GM12878 (cell line): Measurements from ENCODE around the gene VASH2. TPM values are rescaled to one million over a fixed set of nuclear protein-coding genes. Genes with fewer than 3 reads are reported as not detected.

Source experiments
- ATAC-seq: fragments of 200-7000 bp; cut with Tn5 transposase; 3 replicates; pipeline ENCODE4 v1.9.1; 2020; ENCODE audit warnings: mild to moderate bottlenecking, moderate library complexity
- BruUV-seq: library from RNA; stranded (reverse); fragments of 400-500 nt; replicated peaks from 2 replicates; lab custom pipeline; 2021; lab: Mats Ljungman, UMichigan
- CTCF ChIA-PET: fragments of 300-600 bp; sonication (Branson Sonifier 250); formaldehyde crosslinking; extraction: SDS; loops from one replicate; lab custom pipeline; 2021; ENCODE audit warnings: inconsistent platforms; lab: Yijun Ruan, JAX
- POLR2A ChIA-PET: fragments of 350-600 bp; formaldehyde crosslinking; extraction: SDS; loops from one replicate; lab custom pipeline; 2021; ENCODE audit warnings: inconsistent platforms; lab: Charles Lee
- RAD21 ChIA-PET: fragments of 300-600 bp; sonication (Branson Sonifier 250); formaldehyde crosslinking; loops from one replicate; lab custom pipeline; 2023; ENCODE audit warnings: antibody characterized with exemption; ENCODE audit not compliant: unreplicated experiment; lab: Charles Lee
- SMC1A ChIA-PET: fragments of 300-600 bp; sonication (Branson Sonifier 250); formaldehyde crosslinking; loops from one replicate; lab custom pipeline; 2023; ENCODE audit not compliant: unreplicated experiment, uncharacterized antibody; lab: Charles Lee
- DNase-seq: peaks from one replicate; pipeline ENCODE4 v3.0.0-alpha.2; 2011; ENCODE audit warnings: low read depth, low spot score
- FAIRE-seq: peaks from 3 replicates; lab custom pipeline; 2011; peaks lifted over from hg19 to GRCh38; lab: Jason Lieb, UNC
- H2AFZ ChIP-seq: 2 replicates; pipeline ENCODE4 v1.6.0; 2011; ENCODE audit warnings: low read depth, low read length, control low read depth; ENCODE audit not compliant: control insufficient read depth
- H3K27ac ChIP-seq: 2 replicates; pipeline ENCODE4 v1.5.1; 2011; ENCODE audit warnings: control low read depth; ENCODE audit not compliant: control insufficient read depth, insufficient read depth
- H3K27me3 ChIP-seq, 2 experiments: replicated peaks in 1 of 2; 2 replicates each; pipeline versions ENCODE4 v1.6.0 to v1.6.1; 2011; ENCODE audit warnings: low read length in 1 of 2; ENCODE audit not compliant: control insufficient read depth in 2 of 2, insufficient read depth in 2 of 2
- H3K36me3 ChIP-seq, 2 experiments: 2 replicates each; pipeline ENCODE4 v1.5.1; 2011; ENCODE audit warnings: low read length in 1 of 2; ENCODE audit not compliant: control insufficient read depth in 2 of 2, insufficient read depth in 2 of 2
- H3K4me1 ChIP-seq: 2 replicates; pipeline ENCODE4 v1.6.1; 2011; ENCODE audit warnings: mild to moderate bottlenecking, low read length, moderate library complexity, mixed read lengths; ENCODE audit not compliant: control insufficient read depth, insufficient read depth
- H3K4me2 ChIP-seq: 2 replicates; pipeline ENCODE4 v1.6.0; 2011; ENCODE audit warnings: control low read depth; ENCODE audit not compliant: control insufficient read depth, insufficient read depth
- H3K4me3 ChIP-seq: fragments of 200-600 bp; sonication (generic); 2 replicates; pipeline ENCODE4 v1.5.1; 2016
- H3K79me2 ChIP-seq: 2 replicates; pipeline ENCODE4 v1.6.0; 2011; ENCODE audit warnings: low read length; ENCODE audit not compliant: control insufficient read depth, insufficient read depth
- H3K9ac ChIP-seq: 2 replicates; pipeline ENCODE4 v1.8.0; 2011; ENCODE audit warnings: low read length, control low read depth, mixed read lengths; ENCODE audit not compliant: control insufficient read depth, insufficient read depth
- H3K9me3 ChIP-seq: replicated peaks from 3 replicates; pipeline ENCODE4 v1.5.1; 2011; ENCODE audit warnings: mild to moderate bottlenecking, low read length; ENCODE audit not compliant: control insufficient read depth, insufficient read depth
- H4K20me1 ChIP-seq: 2 replicates; pipeline ENCODE4 v1.6.0; 2011; ENCODE audit not compliant: control insufficient read depth, insufficient read depth
- CBX5 ChIP-seq: sonication (generic); IDR thresholded peaks from 2 replicates; pipeline ENCODE4 v1.6.1; 2016; ENCODE audit warnings: low read depth, moderate library complexity, mild to moderate bottlenecking, inconsistent platforms
- CEBPB ChIP-seq, 2 experiments: fragments of 150-350 bp in 1 of 2; IDR thresholded peaks; 2 replicates each; pipeline ENCODE4 v1.6.1; 2012 to 2014; ENCODE audit warnings: low read depth in 2 of 2, low read length in 2 of 2, borderline replicate concordance in 1 of 2, inconsistent platforms in 1 of 2
- IKZF2 ChIP-seq, 2 experiments: fragments of 450-650 bp; IDR thresholded peaks; 2 replicates each; pipeline ENCODE4 v1.6.1; 2017; ENCODE audit warnings: mild to moderate bottlenecking in 2 of 2, moderate library complexity in 2 of 2
- NKRF ChIP-seq: fragments of 450-650 bp; conservative IDR thresholded peaks from 2 replicates; pipeline ENCODE4 v1.6.1; 2017; ENCODE audit warnings: mild to moderate bottlenecking, moderate library complexity
- SIX5 ChIP-seq: IDR thresholded peaks from 2 replicates; pipeline ENCODE4 v1.6.1; 2011; ENCODE audit warnings: mild to moderate bottlenecking, low read depth, low read length, moderate library complexity; ENCODE audit not compliant: severe bottlenecking
- SUZ12 ChIP-seq: fragments of 200-600 bp; sonication (generic); IDR thresholded peaks from one replicate; pipeline ENCODE4 v1.6.1; 2018; ENCODE audit warnings: antibody characterized with exemption, mild to moderate bottlenecking; ENCODE audit not compliant: unreplicated experiment
- WGBS: methylation state at CpG from one replicate; pipeline ENCODE4 v1.1.6; 2016; ENCODE audit warnings: low lambda C conversion rate; ENCODE audit not compliant: insufficient replicate concordance, insufficient coverage; ENCODE audit errors: missing lambda C conversion rate; 5-methylcytosine and 5-hydroxymethylcytosine counted together
- in situ Hi-C: fragments of 300-500 bp; cut with MboI; formaldehyde crosslinking; loops from 9 replicates; pipeline ENCODE4 v1.14.3; 2018; ENCODE audit warnings: mixed read lengths
- intact Hi-C: fragments of 100-400 bp; cut with micrococcal nuclease; formaldehyde crosslinking; loops from one replicate; pipeline ENCODE4 v1.14.2; 2022; ENCODE audit not compliant: unreplicated experiment
- polyA plus RNA-seq, 11 experiments: library from polyadenylated mRNA; depleted of rRNA in 4 of 11; unstranded in 6 of 11; stranded (reverse) in 5 of 11; fragments of >200 nt; fragmentation: Nextera tagmentation in 4 of 11; fragmentation: Illumina TruSeq in 1 of 11; extraction: Ambion mirVana in 4 of 11; extraction: Trizol in 1 of 11; gene quantifications; 1 replicate in 1 of 11; 2 replicates in 10 of 11; pipeline versions ENCODE4 v1.2.1 to v1.2.3, GENCODE V29; 2011 to 2016; ENCODE audit warnings: inconsistent platforms in 2 of 11, missing spikeins in 2 of 11, low read depth in 1 of 11
- total RNA-seq, 4 experiments: library from RNA; depleted of rRNA in 3 of 4; stranded (reverse); fragments of >200 nt in 3 of 4; fragmentation: Illumina TruSeq in 1 of 4; extraction: Trizol in 1 of 4; gene quantifications; 2 replicates each; pipeline versions ENCODE4 v1.2.1 to v1.2.3, GENCODE V29; 2013 to 2021

VASH2 gene
- total and polyA plus RNA-seq, 10 of the 15 experiments (the other 5 are each of a cell fraction or from before 2014, with no cell fraction given): 5.4 to 29.7 (median 21.7) TPM

- no peak for TF ChIP-seq NKRF
- TF ChIP-seq IKZF2 (IDR thresholded peaks at IDR 0.05): no peak
- no peak for TF ChIP-seq CBX5
- TF ChIP-seq, all 136 proteins: peak for 0
Measured at GRCh38 chr1:213034713-213035112, 84.4 kb downstream of the VASH2 start (continued).

GRCh38 chr1:213035573-213035972 is 85.2 kb downstream of the VASH2 start:
- ATAC-seq (no peak), DNase-seq (no peak), FAIRE-seq (no peak)
- Histone ChIP-seq H3K9me3 (no peaks in the 10 kb centered on the region; the same call in 2 of the 3 replicates), H3K79me2 (no peaks in the 10 kb centered on the region), H3K4me3 (no peak overlapping the region), H3K27me3 (no peaks in the 10 kb centered on the region), H3K4me1 (no peaks in the 10 kb centered on the region), H3K36me3 (no peaks in the 10 kb centered on the region), H3K27ac (no peak overlapping the region), H4K20me1 (no peaks in the 10 kb centered on the region), H3K9ac (no peak overlapping the region), H3K4me2 (no peak overlapping the region), H2AFZ (no peak overlapping the region)
- BruUV-seq: no TSS peak
- intact Hi-C loops: no loop called here
- TF ChIP-seq SUZ12 (no peak), SIX5 (no peak), CEBPB (IDR thresholded peaks at IDR 0.05; ENCODE audit: borderline replicate concordance in 1 of 2, low read depth in 2 of 2, low read length in 2 of 2) (no peak)
- 39% methylated on average over 2 of the region's 2 CpGs for WGBS
- CTCF ChIA-PET: no interaction called here
- in situ Hi-C loops: no loop called here
- RAD21 ChIA-PET: no interaction called here
- SMC1A ChIA-PET: interaction anchor here (0.6 to 1.6 kb wide), 3 partner anchors 12 to 123 kb away, joined by 3 read pairs; no protein-coding TSS in a partner anchor
- POLR2A ChIA-PET: no interaction called here

Other genes with a start within 250 kb of the VASH2 start
- gene NSL1, start 158.8 kb upstream of the VASH2 start, total RNA-seq (2014; rRNA removed): 41.9 and 46.9 TPM in 2 replicates
- gene NSL1, start 158.8 kb upstream of the VASH2 start, total RNA-seq (2014; rRNA removed; fragmentation: Illumina TruSeq; extraction: Trizol): 37.5 and 40.2 TPM in 2 replicates
- 38.3 and 41.6 TPM in 2 replicates for gene NSL1, start 158.8 kb upstream of the VASH2 start, total RNA-seq (2021)
- 46.4 and 68.5 TPM in 2 replicates for gene NSL1, start 158.8 kb upstream of the VASH2 start, polyA plus RNA-seq (2011; rRNA removed)
- 36.7 TPM in 2 replicates for gene NSL1, start 158.8 kb upstream of the VASH2 start, polyA plus RNA-seq (2014; fragmentation: Illumina TruSeq; extraction: Trizol)
- 10 to 100 TPM; 46.5 to 67.2 TPM for gene NSL1, start 158.8 kb upstream of the VASH2 start, polyA plus RNA-seq (2014; fragmentation: Nextera tagmentation; extraction: Ambion mirVana)
- gene NSL1, start 158.8 kb upstream of the VASH2 start, polyA plus RNA-seq (2014; rRNA removed): 34.5 and 43.6 TPM in 2 replicates
- gene NSL1, start 158.8 kb upstream of the VASH2 start, polyA plus RNA-seq (2016; fragmentation: Nextera tagmentation; extraction: Ambion mirVana): 10 to 100 TPM; 72.3 to 74.2 TPM
- gene TATDN3, start 158.6 kb upstream of the VASH2 start, total RNA-seq (2014; rRNA removed): 15.5 and 21.7 TPM in 2 replicates
- gene TATDN3, start 158.6 kb upstream of the VASH2 start, total RNA-seq (2014; rRNA removed; fragmentation: Illumina TruSeq; extraction: Trizol): 20.7 and 21.0 TPM in 2 replicates
- gene TATDN3, start 158.6 kb upstream of the VASH2 start, total RNA-seq (2021): 17.1 and 18.2 TPM in 2 replicates
- gene TATDN3, start 158.6 kb upstream of the VASH2 start, polyA plus RNA-seq (2011; rRNA removed): 24.5 and 40.9 TPM in 2 replicates
- gene TATDN3, start 158.6 kb upstream of the VASH2 start, polyA plus RNA-seq (2014; fragmentation: Illumina TruSeq; extraction: Trizol): 17.8 and 20.2 TPM in 2 replicates
- 10 to 100 TPM; 34.0 to 40.0 TPM for gene TATDN3, start 158.6 kb upstream of the VASH2 start, polyA plus RNA-seq (2014; fragmentation: Nextera tagmentation; extraction: Ambion mirVana)
- 14.8 and 15.9 TPM in 2 replicates for gene TATDN3, start 158.6 kb upstream of the VASH2 start, polyA plus RNA-seq (2014; rRNA removed)
- 10 to 100 TPM; 28.0 to 32.7 TPM for gene TATDN3, start 158.6 kb upstream of the VASH2 start, polyA plus RNA-seq (2016; fragmentation: Nextera tagmentation; extraction: Ambion mirVana)
- not detected in 2 replicates for gene SPATA45, start 102.9 kb upstream of the VASH2 start, total RNA-seq (2014; rRNA removed)
- gene SPATA45, start 102.9 kb upstream of the VASH2 start, total RNA-seq (2014; rRNA removed; fragmentation: Illumina TruSeq; extraction: Trizol): not detected in 2 replicates
- 0.58 TPM in 1 of 2 replicates, not detected in the other for gene SPATA45, start 102.9 kb upstream of the VASH2 start, total RNA-seq (2021)
- 0.22 and 0.49 TPM in 2 replicates for gene SPATA45, start 102.9 kb upstream of the VASH2 start, polyA plus RNA-seq (2011; rRNA removed)
- not detected in 2 replicates for gene SPATA45, start 102.9 kb upstream of the VASH2 start, polyA plus RNA-seq (2014; fragmentation: Illumina TruSeq; extraction: Trizol)
- under 1 TPM in 1 of 2 experiments, not detected in 1; 0.31 TPM for gene SPATA45, start 102.9 kb upstream of the VASH2 start, polyA plus RNA-seq (2014; fragmentation: Nextera tagmentation; extraction: Ambion mirVana)
- gene SPATA45, start 102.9 kb upstream of the VASH2 start, polyA plus RNA-seq (2014; rRNA removed): not detected in 2 replicates
- gene SPATA45, start 102.9 kb upstream of the VASH2 start, polyA plus RNA-seq (2016; fragmentation: Nextera tagmentation; extraction: Ambion mirVana): under 1 TPM in 1 of 2 experiments, not detected in 1; 0.37 TPM
- 17.8 and 20.2 TPM in 2 replicates for gene FLVCR1, start 92.3 kb upstream of the VASH2 start, total RNA-seq (2014; rRNA removed)
- 21.7 and 21.9 TPM in 2 replicates for gene FLVCR1, start 92.3 kb upstream of the VASH2 start, total RNA-seq (2014; rRNA removed; fragmentation: Illumina TruSeq; extraction: Trizol)
- 13.4 and 17.3 TPM in 2 replicates for gene FLVCR1, start 92.3 kb upstream of the VASH2 start, total RNA-seq (2021)
- 25.2 and 37.2 TPM in 2 replicates for gene FLVCR1, start 92.3 kb upstream of the VASH2 start, polyA plus RNA-seq (2011; rRNA removed)
- gene FLVCR1, start 92.3 kb upstream of the VASH2 start, polyA plus RNA-seq (2014; fragmentation: Illumina TruSeq; extraction: Trizol): 18.1 and 20.0 TPM in 2 replicates
- gene FLVCR1, start 92.3 kb upstream of the VASH2 start, polyA plus RNA-seq (2014; fragmentation: Nextera tagmentation; extraction: Ambion mirVana): 1 to 10 TPM; 7.1 to 8.6 TPM
- gene FLVCR1, start 92.3 kb upstream of the VASH2 start, polyA plus RNA-seq (2014; rRNA removed): 15.7 and 22.1 TPM in 2 replicates
- 10 to 100 TPM in 1 of 2 experiments, 1 to 10 TPM in 1; 9.0 to 10.9 TPM for gene FLVCR1, start 92.3 kb upstream of the VASH2 start, polyA plus RNA-seq (2016; fragmentation: Nextera tagmentation; extraction: Ambion mirVana)
- 53.2 and 53.9 TPM in 2 replicates for gene ANGEL2, start 65.3 kb downstream of the VASH2 start, total RNA-seq (2014; rRNA removed)
- 37.0 and 38.7 TPM in 2 replicates for gene ANGEL2, start 65.3 kb downstream of the VASH2 start, total RNA-seq (2014; rRNA removed; fragmentation: Illumina TruSeq; extraction: Trizol)
- gene ANGEL2, start 65.3 kb downstream of the VASH2 start, total RNA-seq (2021): 27.7 and 30.0 TPM in 2 replicates
- gene ANGEL2, start 65.3 kb downstream of the VASH2 start, polyA plus RNA-seq (2011; rRNA removed): 31.3 and 41.4 TPM in 2 replicates
- gene ANGEL2, start 65.3 kb downstream of the VASH2 start, polyA plus RNA-seq (2014; fragmentation: Illumina TruSeq; extraction: Trizol): 25.0 and 29.8 TPM in 2 replicates
- 10 to 100 TPM in 1 of 2 experiments, 1 to 10 TPM in 1; 6.3 to 13.6 TPM for gene ANGEL2, start 65.3 kb downstream of the VASH2 start, polyA plus RNA-seq (2014; fragmentation: Nextera tagmentation; extraction: Ambion mirVana)
- 28.0 and 33.2 TPM in 2 replicates for gene ANGEL2, start 65.3 kb downstream of the VASH2 start, polyA plus RNA-seq (2014; rRNA removed)
- 10 to 100 TPM; 29.9 to 31.9 TPM for gene ANGEL2, start 65.3 kb downstream of the VASH2 start, polyA plus RNA-seq (2016; fragmentation: Nextera tagmentation; extraction: Ambion mirVana)
- gene RPS6KC1, start 100.7 kb downstream of the VASH2 start, total RNA-seq (2014; rRNA removed): 14.0 and 15.0 TPM in 2 replicates
- 17.3 and 18.2 TPM in 2 replicates for gene RPS6KC1, start 100.7 kb downstream of the VASH2 start, total RNA-seq (2014; rRNA removed; fragmentation: Illumina TruSeq; extraction: Trizol)
- gene RPS6KC1, start 100.7 kb downstream of the VASH2 start, total RNA-seq (2021): 11.0 and 11.5 TPM in 2 replicates
- 14.6 and 22.1 TPM in 2 replicates for gene RPS6KC1, start 100.7 kb downstream of the VASH2 start, polyA plus RNA-seq (2011; rRNA removed)
- gene RPS6KC1, start 100.7 kb downstream of the VASH2 start, polyA plus RNA-seq (2014; fragmentation: Illumina TruSeq; extraction: Trizol): 10.9 and 15.8 TPM in 2 replicates
- gene RPS6KC1, start 100.7 kb downstream of the VASH2 start, polyA plus RNA-seq (2014; fragmentation: Nextera tagmentation; extraction: Ambion mirVana): 1 to 10 TPM; 2.9 to 3.6 TPM
- gene RPS6KC1, start 100.7 kb downstream of the VASH2 start, polyA plus RNA-seq (2014; rRNA removed): 8.7 and 9.5 TPM in 2 replicates
- gene RPS6KC1, start 100.7 kb downstream of the VASH2 start, polyA plus RNA-seq (2016; fragmentation: Nextera tagmentation; extraction: Ambion mirVana): 10 to 100 TPM; 12.9 TPM